HG02981 (cell line): ENCODE results near the gene ERBB4.
"Not testable (repeated sequence)": the region's sequence is repeated elsewhere in the genome, so short reads cannot be mapped to it uniquely, and the experiment has no call there.

ENCODE experiments used
- ATAC-seq: cut with Tn5 transposase; IDR thresholded peaks from one replicate; pipeline ENCODE4 v1.9.1; 2021; ENCODE audit warnings: mild to moderate bottlenecking, moderate library complexity; ENCODE audit not compliant: unreplicated experiment

ERBB4 gene

GRCh38 chr2:212024040-212024439 is 514.6 kb downstream of the ERBB4 start:
- no peak for ATAC-seq

- ATAC-seq: no peak
These were observed 515.6 kb downstream of the ERBB4 start for GRCh38 chr2:212022966-212023365.

GRCh38 chr2:212021947-212022346 is 516.7 kb downstream of the ERBB4 start:
- ATAC-seq: no peak

GRCh38 chr2:212015588-212015987 is 523.0 kb downstream of the ERBB4 start:
- no peak for ATAC-seq

GRCh38 chr2:212013626-212014025 is 525.0 kb downstream of the ERBB4 start:
- ATAC-seq: no peak

GRCh38 chr2:212010305-212010704 is 528.3 kb downstream of the ERBB4 start:
- not testable (repeated sequence) for ATAC-seq

- ATAC-seq: no peak
These were observed 530.6 kb downstream of the ERBB4 start for GRCh38 chr2:212007972-212008371.

GRCh38 chr2:212005085-212005671 is 533.4 kb downstream of the ERBB4 start:
- peak; percentile 83 for ATAC-seq

GRCh38 chr2:212001325-212001724 is 537.3 kb downstream of the ERBB4 start:
- no peak for ATAC-seq

GRCh38 chr2:211996857-211997256 is 541.7 kb downstream of the ERBB4 start:
- ATAC-seq: no peak

GRCh38 chr2:211994806-211995205 is 543.8 kb downstream of the ERBB4 start:
- ATAC-seq: no peak

- ATAC-seq: no peak
These were observed 548.3 kb downstream of the ERBB4 start for GRCh38 chr2:211990335-211990734.

GRCh38 chr2:211986313-211986712 is 552.3 kb downstream of the ERBB4 start:
- ATAC-seq: no peak

- ATAC-seq: no peak
These were observed 553.2 kb downstream of the ERBB4 start for GRCh38 chr2:211985393-211985792.

- ATAC-seq: no peak
These were observed 556.4 kb downstream of the ERBB4 start for GRCh38 chr2:211982162-211982561.

GRCh38 chr2:211981451-211981850 is 557.2 kb downstream of the ERBB4 start:
- no peak for ATAC-seq

- ATAC-seq: no peak
These were observed 562.5 kb downstream of the ERBB4 start for GRCh38 chr2:211976076-211976475.

- ATAC-seq: no peak
These were observed 571.4 kb downstream of the ERBB4 start for GRCh38 chr2:211967234-211967633.

- ATAC-seq: no peak
These were observed 574.6 kb downstream of the ERBB4 start for GRCh38 chr2:211963969-211964368.

GRCh38 chr2:211957799-211958198 is 580.8 kb downstream of the ERBB4 start:
- peak; percentile 78 for ATAC-seq

- no peak for ATAC-seq
These were observed 583.0 kb downstream of the ERBB4 start for GRCh38 chr2:211955648-211956047.

- no peak for ATAC-seq
These were observed 589.7 kb downstream of the ERBB4 start for GRCh38 chr2:211948932-211949331.

GRCh38 chr2:211946960-211947359 is 591.6 kb downstream of the ERBB4 start:
- ATAC-seq: no peak
